Activated CD4-positive, alpha-beta memory T cell treated with anti-CD3 and anti-CD28 coated beads, Interleukin-2, amount 10 ng/mL, durations not matched to agents 7 days and 5 days (primary cell): ENCODE results near the gene SGSM2. TPM values are rescaled to one million over a fixed set of nuclear protein-coding genes. Genes with fewer than 3 reads are reported as not detected.

Source experiments
- CTCF ChIA-PET: fragments of 350-600 bp; sonication (Branson Sonifier 250); formaldehyde crosslinking; loops from one replicate; lab custom pipeline; 2021; ENCODE audit warnings: antibody characterized with exemption, inconsistent platforms; lab: Charles Lee
- POLR2A ChIA-PET: fragments of 350-600 bp; sonication (Branson Sonifier 250); formaldehyde crosslinking; loops from one replicate; lab custom pipeline; 2021; ENCODE audit warnings: antibody characterized with exemption; lab: Charles Lee
- DNase-seq: peaks from one replicate; pipeline ENCODE4 v3.0.0-alpha.2; 2020
- H3K27ac Mint-ChIP-seq: one replicate; pipeline ENCODE4 v1.8.0; 2021; ENCODE audit warnings: mild to moderate bottlenecking, mixed read lengths
- H3K27me3 Mint-ChIP-seq: one replicate; pipeline ENCODE4 v1.8.0; 2021; ENCODE audit warnings: mixed read lengths
- H3K36me3 Mint-ChIP-seq: one replicate; pipeline ENCODE4 v1.8.0; 2021; ENCODE audit warnings: low read depth, mixed read lengths
- H3K4me1 Mint-ChIP-seq: one replicate; pipeline ENCODE4 v1.8.0; 2021; ENCODE audit warnings: mixed read lengths
- H3K4me3 Mint-ChIP-seq: one replicate; pipeline ENCODE4 v1.8.0; 2021; ENCODE audit warnings: mild to moderate bottlenecking, mixed read lengths
- H3K9me3 Mint-ChIP-seq: one replicate; pipeline ENCODE4 v1.8.0; 2021; ENCODE audit warnings: mixed read lengths
- total RNA-seq, 2 experiments: library from RNA; stranded (reverse); gene quantifications; one replicate each; pipeline ENCODE4 v1.2.3, GENCODE V29; 2021

SGSM2 gene
- total RNA-seq, 2 experiments from 2014 or later = 45.4 to 49.4 TPM

GRCh38 chr17:2393954-2394749 lies 56.9 kb downstream of the SGSM2 start:
- peaks cover 75% of the 10 kb centered on the region for H3K4me1 Mint-ChIP-seq
- peaks cover 14% of the 10 kb centered on the region for H3K36me3 Mint-ChIP-seq
- H3K27me3 Mint-ChIP-seq = no peaks in the 10 kb centered on the region
- H3K27ac Mint-ChIP-seq = peak overlapping the region; percentile 69
- POLR2A ChIA-PET = interaction anchor here (1.0 to 4.9 kb wide), 10 partner anchors 9 to 745 kb away, joined by 3 to 166 read pairs (median 8); partner anchors contain the start of genes HIC1, METTL16, MNT and RILP
- H3K4me3 Mint-ChIP-seq = peak overlapping the region; percentile 73
- DNase-seq = no peak
- CTCF ChIA-PET = interaction anchor here (0.9 to 4.4 kb wide), 4 partner anchors 8 to 58 kb away, joined by 3 to 61 read pairs (median 28); partner anchors contain the start of gene TSR1
- H3K9me3 Mint-ChIP-seq = no peaks in the 10 kb centered on the region

- CTCF ChIA-PET = no interaction called here
- no peak for DNase-seq
- POLR2A ChIA-PET = interaction anchor here (0.6 kb wide), 1 partner anchor 11 kb away, joined by 3 read pairs; no protein-coding TSS in a partner anchor
- Mint-ChIP-seq H3K27ac (peak overlapping the region; percentile 69), H3K36me3 (peaks cover 14% of the 10 kb centered on the region), H3K9me3 (no peaks in the 10 kb centered on the region), H3K27me3 (no peaks in the 10 kb centered on the region), H3K4me3 (peak overlapping the region; percentile 24), H3K4me1 (peaks cover 73% of the 10 kb centered on the region)
These were observed 57.5 kb downstream of the SGSM2 start for GRCh38 chr17:2394775-2395201.

GRCh38 chr17:2395258-2396181 lies 58.2 kb downstream of the SGSM2 start:
- POLR2A ChIA-PET = interaction anchor here (0.6 kb wide), 1 partner anchor 12 kb away, joined by 3 read pairs; no protein-coding TSS in a partner anchor
- H3K4me3 Mint-ChIP-seq = peak overlapping the region; percentile 41
- H3K9me3 Mint-ChIP-seq = no peaks in the 10 kb centered on the region
- CTCF ChIA-PET = interaction anchor here (1.0 kb wide), 1 partner anchor 13 kb away, joined by 3 read pairs; no protein-coding TSS in a partner anchor
- DNase-seq = no peak
- H3K36me3 Mint-ChIP-seq = peaks cover 12% of the 10 kb centered on the region
- peaks cover 66% of the 10 kb centered on the region for H3K4me1 Mint-ChIP-seq
- peak overlapping the region; percentile 76 for H3K27ac Mint-ChIP-seq
- no peaks in the 10 kb centered on the region for H3K27me3 Mint-ChIP-seq

GRCh38 chr17:2396192-2396567 lies 58.9 kb downstream of the SGSM2 start:
- DNase-seq = no peak
- Mint-ChIP-seq H3K27me3 (no peaks in the 10 kb centered on the region), H3K27ac (peak overlapping the region; percentile 76), H3K36me3 (peaks cover 12% of the 10 kb centered on the region), H3K4me1 (peaks cover 62% of the 10 kb centered on the region), H3K9me3 (no peaks in the 10 kb centered on the region), H3K4me3 (peak overlapping the region; percentile 41)
- ChIA-PET POLR2A (no interaction called here), CTCF (interaction anchor here (1.0 kb wide), 1 partner anchor 14 kb away, joined by 3 read pairs; no protein-coding TSS in a partner anchor)

GRCh38 chr17:2396568-2397246 lies 59.4 kb downstream of the SGSM2 start:
- ChIA-PET CTCF (interaction anchor here (11.2 kb wide), 1 partner anchor 19 kb away, joined by 80 read pairs; no protein-coding TSS in a partner anchor), POLR2A (interaction anchor here (1.3 kb wide), 1 partner anchor 11 kb away, joined by 5 read pairs; no protein-coding TSS in a partner anchor)
- Mint-ChIP-seq H3K36me3 (peaks cover 8% of the 10 kb centered on the region), H3K4me1 (peaks cover 58% of the 10 kb centered on the region), H3K27me3 (no peaks in the 10 kb centered on the region), H3K27ac (peak overlapping the region; percentile 76), H3K9me3 (no peaks in the 10 kb centered on the region), H3K4me3 (peak overlapping the region; percentile 41)
- DNase-seq = peak; percentile 68

GRCh38 chr17:2397247-2398171 lies 60.2 kb downstream of the SGSM2 start:
- ChIA-PET POLR2A (interaction anchor here (1.3 kb wide), 1 partner anchor 10 kb away, joined by 5 read pairs; no protein-coding TSS in a partner anchor), CTCF (interaction anchor here (0.6 to 11.2 kb wide), 2 partner anchors 14 to 18 kb away, joined by 3 to 80 read pairs; no protein-coding TSS in a partner anchor)
- Mint-ChIP-seq H3K4me1 (peaks cover 56% of the 10 kb centered on the region), H3K9me3 (no peaks in the 10 kb centered on the region), H3K4me3 (peak overlapping the region; percentile 46), H3K27me3 (no peaks in the 10 kb centered on the region), H3K36me3 (peaks cover 2% of the 10 kb centered on the region), H3K27ac (peak overlapping the region; percentile 76)
- no peak for DNase-seq

- POLR2A ChIA-PET = interaction anchor here (1.3 to 7.4 kb wide), 2 partner anchors 9 to 15 kb away, joined by 5 to 68 read pairs; no protein-coding TSS in a partner anchor
- Mint-ChIP-seq H3K27me3 (no peaks in the 10 kb centered on the region), H3K9me3 (no peaks in the 10 kb centered on the region), H3K4me1 (peaks cover 60% of the 10 kb centered on the region), H3K36me3 (peaks cover 2% of the 10 kb centered on the region), H3K27ac (peak overlapping the region; percentile 52), H3K4me3 (peak overlapping the region; percentile 46)
- CTCF ChIA-PET = interaction anchor here (0.6 to 11.2 kb wide), 2 partner anchors 14 to 18 kb away, joined by 3 to 80 read pairs; no protein-coding TSS in a partner anchor
- DNase-seq = no peak
These were observed 60.9 kb downstream of the SGSM2 start for GRCh38 chr17:2398182-2398581.

- Mint-ChIP-seq H3K4me3 (peak overlapping the region; percentile 97), H3K27me3 (no peaks in the 10 kb centered on the region), H3K9me3 (no peaks in the 10 kb centered on the region), H3K4me1 (peaks cover 63% of the 10 kb centered on the region), H3K27ac (peak overlapping the region; percentile 99), H3K36me3 (peaks cover 2% of the 10 kb centered on the region)
- ChIA-PET POLR2A (interaction anchor here (0.5 to 9.4 kb wide), 14 partner anchors 7 to 1745 kb away, joined by 3 to 166 read pairs (median 4); partner anchors contain the start of genes CYB5D2, TSR1 and ZZEF1), CTCF (interaction anchor here (0.7 to 11.2 kb wide), 3 partner anchors 17 to 154 kb away, joined by 4 to 80 read pairs (median 7); no protein-coding TSS in a partner anchor)
- DNase-seq = peak; percentile 68
These were observed 61.6 kb downstream of the SGSM2 start for GRCh38 chr17:2398655-2399571.

GRCh38 chr17:2399572-2400473 lies 62.5 kb downstream of the SGSM2 start:
- ChIA-PET CTCF (interaction anchor here (0.7 to 11.2 kb wide), 3 partner anchors 16 to 154 kb away, joined by 4 to 80 read pairs (median 7); no protein-coding TSS in a partner anchor), POLR2A (interaction anchor here (0.5 to 9.4 kb wide), 14 partner anchors 8 to 1744 kb away, joined by 3 to 166 read pairs (median 4); partner anchors contain the start of genes CYB5D2, TSR1 and ZZEF1)
- Mint-ChIP-seq H3K36me3 (peaks cover 2% of the 10 kb centered on the region), H3K9me3 (no peaks in the 10 kb centered on the region), H3K27ac (peak overlapping the region; percentile 99), H3K4me1 (peaks cover 60% of the 10 kb centered on the region), H3K27me3 (no peaks in the 10 kb centered on the region), H3K4me3 (peak overlapping the region; percentile 97)
- peak; percentile 95 for DNase-seq
